ENCODE measurements around the gene MSI2.

DNA sequence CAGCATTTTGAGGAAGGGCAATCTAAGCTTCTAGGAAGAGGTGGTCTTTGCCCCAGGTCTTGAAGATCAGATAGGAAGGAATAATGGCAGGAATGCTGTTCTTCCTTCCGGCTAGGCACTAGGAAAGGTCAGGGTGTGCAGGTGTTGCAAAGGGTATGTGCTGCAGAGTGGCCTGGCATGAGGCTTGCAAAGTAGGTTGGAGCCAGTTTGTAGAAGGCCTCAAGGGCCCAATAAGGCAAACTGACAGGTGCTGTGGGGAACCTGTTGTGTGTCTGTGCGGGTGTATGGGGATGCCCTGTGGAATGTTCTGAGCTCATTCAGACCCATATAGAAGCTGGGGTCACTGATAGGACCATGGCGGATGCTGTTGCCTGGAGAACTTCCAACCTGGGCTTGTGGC lies 12.7 kb downstream of the MSI2 start:
- no peak for TF ChIP-seq EZH2 (IDR thresholded peaks at IDR 0.05; ENCODE audit: insufficient read depth, poor library complexity, severe bottlenecking)
- TF ChIP-seq EZH2phosphoT487 (IDR thresholded peaks at IDR 0.05; ENCODE audit: insufficient read depth, low read depth), result no peak

Data from GM23248 (cell line).